OCI-LY1 (cell line): ENCODE results near the gene PIP4K2A.
"Not testable (repeated sequence)": the region's sequence is repeated elsewhere in the genome, so short reads cannot be mapped to it uniquely, and the experiment has no call there.

ENCODE experiments used
- CTCF ChIP-seq: fragments of 200-600 bp; sonication (generic), shearing (Covaris generic); IDR thresholded peaks from 2 replicates; pipeline ENCODE4 v1.5.1; 2017; ENCODE audit warnings: mild to moderate bottlenecking, antibody characterized with exemption, low read length, moderate library complexity, mixed read lengths
- EZH2 ChIP-seq: fragments of 200-600 bp; sonication (generic), shearing (Covaris generic); IDR thresholded peaks from 2 replicates; pipeline ENCODE4 v1.8.0; 2017; ENCODE audit warnings: borderline replicate concordance, mixed run types, mild to moderate bottlenecking, antibody characterized with exemption, low read length, moderate library complexity, mixed read lengths

GRCh38 chr10:22514414-22514758, 200.0 kb downstream of the PIP4K2A start:
- TF ChIP-seq CTCF, EZH2: not testable (repeated sequence)
